Panc1 (cell line): Measurements from ENCODE around the gene TMC5. TPM values are rescaled to one million over a fixed set of nuclear protein-coding genes. Genes with fewer than 3 reads are reported as not detected.

ENCODE experiments used
- ATAC-seq: fragments of 200-7000 bp; cut with Tn5 transposase; 2 replicates; pipeline ENCODE4 v1.9.1; 2020; ENCODE audit warnings: mild to moderate bottlenecking, moderate library complexity
- BruUV-seq: library from RNA; stranded (reverse); fragments of 400-500 nt; replicated peaks from 2 replicates; lab custom pipeline; 2021; lab: Mats Ljungman, UMichigan
- CTCF ChIA-PET: fragments of 300-600 bp; sonication (Branson Sonifier 250); formaldehyde crosslinking; loops from one replicate; lab custom pipeline; 2022; ENCODE audit warnings: antibody characterized with exemption; lab: Charles Lee
- POLR2A ChIA-PET: fragments of 300-600 bp; sonication (Branson Sonifier 250); formaldehyde crosslinking; loops from one replicate; lab custom pipeline; 2022; ENCODE audit warnings: antibody characterized with exemption; lab: Charles Lee
- DNase-seq: peaks from one replicate; pipeline ENCODE4 v3.0.0-alpha.2; 2010; ENCODE audit warnings: low read depth, low spot score
- H3K27ac ChIP-seq: 2 replicates; pipeline ENCODE4 v1.5.1; 2011; ENCODE audit warnings: mild to moderate bottlenecking, low read length, inconsistent platforms
- H3K27me3 ChIP-seq: fragments of 200-500 bp; sonication (Bioruptor generic); 2 replicates; pipeline ENCODE4 v1.6.0; 2014; ENCODE audit warnings: low read length, inconsistent platforms; ENCODE audit not compliant: control insufficient read depth, insufficient read depth
- H3K36me3 ChIP-seq: fragments of 200-500 bp; sonication (Bioruptor generic); 2 replicates; pipeline ENCODE4 v1.5.1; 2014; ENCODE audit warnings: inconsistent platforms, mild to moderate bottlenecking, low read length, moderate library complexity; ENCODE audit not compliant: control insufficient read depth, insufficient read depth
- H3K4me1 ChIP-seq: 2 replicates; pipeline ENCODE4 v1.5.1; 2011; ENCODE audit warnings: inconsistent platforms, mild to moderate bottlenecking, low read length, moderate library complexity; ENCODE audit not compliant: control insufficient read depth, insufficient read depth
- H3K4me3 ChIP-seq, 2 experiments: 2 replicates each; pipeline ENCODE4 v1.5.1; 2011 to 2012; ENCODE audit warnings: low read depth in 2 of 2, low read length in 2 of 2, mild to moderate bottlenecking in 2 of 2, inconsistent platforms in 1 of 2, moderate library complexity in 1 of 2
- H3K9me3 ChIP-seq: fragments of 200-500 bp; sonication (Bioruptor generic); 2 replicates; pipeline ENCODE4 v1.5.1; 2014; ENCODE audit warnings: low read depth, mild to moderate bottlenecking, inconsistent platforms, low read length, moderate library complexity; ENCODE audit not compliant: control insufficient read depth, insufficient read depth
- POLR2AphosphoS5 ChIP-seq: IDR thresholded peaks from 2 replicates; pipeline ENCODE4 v1.6.1; 2012; ENCODE audit warnings: mild to moderate bottlenecking, low read depth, low read length, moderate library complexity
- REST ChIP-seq, 2 experiments: IDR thresholded peaks; 2 replicates each; pipeline ENCODE4 v1.6.1; 2011 to 2012; ENCODE audit warnings: low read depth in 2 of 2, control low read depth in 1 of 2, low read length in 1 of 2, mild to moderate bottlenecking in 1 of 2, moderate library complexity in 1 of 2; ENCODE audit not compliant: insufficient read depth in 1 of 2
- SIN3A ChIP-seq: IDR thresholded peaks from 2 replicates; pipeline ENCODE4 v1.6.1; 2012; ENCODE audit warnings: low read depth, mild to moderate bottlenecking, low read length, moderate library complexity, borderline replicate concordance; ENCODE audit not compliant: insufficient read depth
- TCF7L2 ChIP-seq: IDR thresholded peaks from 2 replicates; pipeline ENCODE4 v1.6.1; 2011; ENCODE audit warnings: mild to moderate bottlenecking, low read depth, low read length, inconsistent platforms
- in situ Hi-C: cut with HindIII; loops from 2 replicates; pipeline ENCODE4 v1.10.0; 2016; ENCODE audit warnings: low sequenced_read_pairs, low pct_unique_long_range_greater_than_20kb
- intact Hi-C: fragments of 100-400 bp; cut with micrococcal nuclease; formaldehyde crosslinking; loops from one replicate; pipeline ENCODE4 v1.10.0; 2022; ENCODE audit not compliant: unreplicated experiment
- total RNA-seq: library from RNA; stranded (reverse); gene quantifications from one replicate; pipeline ENCODE4 v1.2.1, GENCODE V29; 2021; ENCODE audit not compliant: unreplicated experiment
- TF ChIP-seq, protein P1 (sequence below): fragments of 450-650 bp; IDR thresholded peaks from 2 replicates; pipeline ENCODE4 v1.5.1; 2017; ENCODE audit warnings: mild to moderate bottlenecking

The TMC5 gene
- total RNA-seq, 1 experiment from 2014 or later = 1.4 TPM

- H3K36me3 ChIP-seq = no peaks in the 10 kb centered on the region
- TF ChIP-seq, protein P1, sequence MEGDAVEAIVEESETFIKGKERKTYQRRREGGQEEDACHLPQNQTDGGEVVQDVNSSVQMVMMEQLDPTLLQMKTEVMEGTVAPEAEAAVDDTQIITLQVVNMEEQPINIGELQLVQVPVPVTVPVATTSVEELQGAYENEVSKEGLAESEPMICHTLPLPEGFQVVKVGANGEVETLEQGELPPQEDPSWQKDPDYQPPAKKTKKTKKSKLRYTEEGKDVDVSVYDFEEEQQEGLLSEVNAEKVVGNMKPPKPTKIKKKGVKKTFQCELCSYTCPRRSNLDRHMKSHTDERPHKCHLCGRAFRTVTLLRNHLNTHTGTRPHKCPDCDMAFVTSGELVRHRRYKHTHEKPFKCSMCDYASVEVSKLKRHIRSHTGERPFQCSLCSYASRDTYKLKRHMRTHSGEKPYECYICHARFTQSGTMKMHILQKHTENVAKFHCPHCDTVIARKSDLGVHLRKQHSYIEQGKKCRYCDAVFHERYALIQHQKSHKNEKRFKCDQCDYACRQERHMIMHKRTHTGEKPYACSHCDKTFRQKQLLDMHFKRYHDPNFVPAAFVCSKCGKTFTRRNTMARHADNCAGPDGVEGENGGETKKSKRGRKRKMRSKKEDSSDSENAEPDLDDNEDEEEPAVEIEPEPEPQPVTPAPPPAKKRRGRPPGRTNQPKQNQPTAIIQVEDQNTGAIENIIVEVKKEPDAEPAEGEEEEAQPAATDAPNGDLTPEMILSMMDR = no peak
- TF ChIP-seq POLR2AphosphoS5 (no peak), REST (IDR thresholded peaks at IDR 0.05; ENCODE audit: insufficient read depth in 1 of 2, low read depth in 2 of 2, low read length in 1 of 2) (no peak), SIN3A (no peak), TCF7L2 (no peak)
- DNase-seq (no peak), ATAC-seq (no peak)
- 0 out of 2 replicates have a peak, but pooled peaks cover 4% of the 10 kb centered on the region for H3K27me3 ChIP-seq
- no peaks in the 10 kb centered on the region; the same call in 1 of the 2 replicates for H3K4me1 ChIP-seq
- CTCF ChIA-PET = no interaction called here
- POLR2A ChIA-PET = no interaction called here
- intact Hi-C loops = no loop called here
- in situ Hi-C loops = no loop called here
- H3K4me3 ChIP-seq = no peak overlapping the region
- no TSS peak for BruUV-seq
- no peak overlapping the region for H3K27ac ChIP-seq
- no peaks in the 10 kb centered on the region for H3K9me3 ChIP-seq
Observed at GRCh38 chr16:19384656-19385055, 33.0 kb upstream of the TMC5 start.

GRCh38 chr16:19386525-19386924 lies 31.2 kb upstream of the TMC5 start:
- Histone ChIP-seq H3K4me1 (no peaks in the 10 kb centered on the region; the same call in 1 of the 2 replicates), H3K4me3 (no peak overlapping the region), H3K27ac (no peak overlapping the region), H3K36me3 (no peaks in the 10 kb centered on the region), H3K27me3 (0 out of 2 replicates have a peak, but pooled peaks cover 4% of the 10 kb centered on the region), H3K9me3 (no peaks in the 10 kb centered on the region)
- in situ Hi-C loops (no loop called here), intact Hi-C loops (no loop called here)
- TF ChIP-seq POLR2AphosphoS5 (no peak), REST (IDR thresholded peaks at IDR 0.05; ENCODE audit: insufficient read depth in 1 of 2, low read depth in 2 of 2, low read length in 1 of 2) (no peak), TCF7L2 (no peak), SIN3A (no peak)
- TF ChIP-seq, protein P1 = no peak
- CTCF ChIA-PET = no interaction called here
- DNase-seq (no peak), ATAC-seq (no peak)
- POLR2A ChIA-PET = no interaction called here
- BruUV-seq = no TSS peak
